Measurements from ENCODE around the gene PLCE1. TPM values are rescaled to one million over a fixed set of nuclear protein-coding genes. Genes with fewer than 3 reads are reported as not detected.

Gene PLCE1
- total RNA-seq, 1 experiment from 2014 or later: 0.50 TPM

DNA sequence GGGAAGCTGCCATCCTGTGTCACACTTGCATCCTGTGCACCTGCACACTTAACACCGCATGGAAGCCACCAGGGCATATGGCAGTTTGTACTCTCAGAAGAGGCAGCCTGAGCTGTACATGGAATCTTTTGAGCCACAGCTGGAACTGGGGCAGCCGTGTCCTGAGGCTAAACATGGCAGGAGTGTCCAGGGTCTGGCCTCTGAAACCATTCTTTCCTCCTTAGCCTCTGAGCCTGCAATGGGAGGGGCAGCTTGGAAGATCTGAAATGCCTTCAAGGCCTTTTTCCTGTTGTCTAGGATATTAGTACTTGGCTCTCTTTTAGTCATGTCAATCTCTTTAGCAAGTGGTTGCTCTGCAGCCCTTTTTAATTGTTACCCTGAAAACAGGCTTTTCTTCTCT, 16.4 kb downstream of the PLCE1 start:
- in situ Hi-C loops (cut with HindIII; ENCODE audit: low pct_unique_long_range_greater_than_20kb, low sequenced_read_pairs): no loop called here

GRCh38 chr10:94010886-94011285, 17.2 kb downstream of the PLCE1 start:
- in situ Hi-C loops (cut with HindIII; ENCODE audit: low pct_unique_long_range_greater_than_20kb, low sequenced_read_pairs): no loop called here
- DNase-seq (ENCODE audit: low read depth, low spot score): no peak

More for the DNA sequence above, 16.4 kb downstream of the PLCE1 start:
- DNase-seq (ENCODE audit: low read depth, low spot score): no peak

DNA sequence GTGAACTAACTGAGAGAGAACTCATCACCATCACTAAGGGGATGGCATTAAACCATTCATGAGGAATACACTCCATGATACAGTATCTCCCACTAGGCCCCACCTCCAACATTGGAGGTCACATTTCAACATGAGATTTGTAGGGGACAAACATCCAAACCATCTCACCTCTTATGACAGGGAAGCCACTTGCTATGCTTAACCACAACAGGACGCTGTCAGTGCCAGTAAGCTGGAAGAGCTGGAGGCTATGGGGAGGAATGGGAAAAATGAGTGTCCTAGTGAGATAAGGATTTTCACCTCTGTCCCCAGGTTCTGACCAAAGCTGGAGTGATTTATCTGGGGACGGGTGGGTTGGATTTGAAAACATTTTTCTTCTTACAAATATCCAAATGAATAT, 17.6 kb downstream of the PLCE1 start:
- in situ Hi-C loops (cut with HindIII; ENCODE audit: low pct_unique_long_range_greater_than_20kb, low sequenced_read_pairs): no loop called here
- DNase-seq (ENCODE audit: low read depth, low spot score): no peak

- in situ Hi-C loops (cut with HindIII; ENCODE audit: low pct_unique_long_range_greater_than_20kb, low sequenced_read_pairs): no loop called here
- no peak for DNase-seq (ENCODE audit: low read depth, low spot score)
Observed at GRCh38 chr10:94012834-94013233, 19.1 kb downstream of the PLCE1 start.

- no peak for DNase-seq (ENCODE audit: low read depth, low spot score)
- in situ Hi-C loops (cut with HindIII; ENCODE audit: low pct_unique_long_range_greater_than_20kb, low sequenced_read_pairs): no loop called here
Observed at GRCh38 chr10:94013331-94013760, 19.6 kb downstream of the PLCE1 start.

DNA sequence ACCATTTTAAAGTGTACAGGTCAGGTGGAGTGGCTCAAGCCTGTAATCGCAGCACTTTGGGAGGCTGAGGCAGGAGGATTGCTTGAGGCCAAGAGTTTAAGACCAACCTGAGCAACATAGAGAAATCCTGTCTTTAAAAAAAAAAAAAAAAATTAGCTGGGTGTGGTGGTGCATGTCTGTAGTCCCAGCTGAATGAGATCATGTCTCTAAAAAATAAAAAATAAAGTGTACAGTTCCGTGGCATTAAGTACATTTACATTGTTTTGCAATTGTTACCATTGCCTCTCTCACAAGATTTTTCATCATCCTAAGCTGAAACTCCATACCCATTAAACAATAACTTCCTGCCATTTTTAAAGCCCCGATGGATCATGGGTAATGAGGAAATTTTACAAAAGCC, 20.6 kb downstream of the PLCE1 start:
- DNase-seq (ENCODE audit: low read depth, low spot score): no peak
- in situ Hi-C loops (cut with HindIII; ENCODE audit: low pct_unique_long_range_greater_than_20kb, low sequenced_read_pairs): no loop called here

- DNase-seq (ENCODE audit: low read depth, low spot score): no peak
- in situ Hi-C loops (cut with HindIII; ENCODE audit: low pct_unique_long_range_greater_than_20kb, low sequenced_read_pairs): no loop called here
Observed at GRCh38 chr10:94016727-94017714, 23.3 kb downstream of the PLCE1 start.

- no peak for DNase-seq (ENCODE audit: low read depth, low spot score)
- in situ Hi-C loops (cut with HindIII; ENCODE audit: low pct_unique_long_range_greater_than_20kb, low sequenced_read_pairs): no loop called here
Observed at GRCh38 chr10:94018107-94018506, 24.4 kb downstream of the PLCE1 start.

DNA sequence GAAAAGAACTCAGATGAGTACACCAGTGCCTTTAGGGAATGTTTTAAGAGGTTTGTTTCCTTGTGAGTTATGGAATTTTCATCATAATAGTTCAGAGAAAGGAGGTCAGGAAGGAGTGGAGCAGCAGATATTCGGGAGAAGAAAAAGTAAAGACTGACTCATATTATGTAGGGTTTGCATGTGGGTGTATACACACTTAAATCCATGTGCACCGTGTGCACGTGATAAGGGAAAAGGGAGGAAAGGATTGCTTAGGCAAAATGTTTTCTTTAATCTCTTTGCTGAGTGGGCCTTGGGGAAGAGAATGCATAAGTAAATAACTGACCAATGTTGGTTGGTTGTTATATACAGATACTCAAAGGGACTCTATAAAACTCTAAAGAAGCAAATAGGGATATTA, 30.2 kb downstream of the PLCE1 start:
- in situ Hi-C loops (cut with HindIII; ENCODE audit: low pct_unique_long_range_greater_than_20kb, low sequenced_read_pairs): no loop called here
- no peak for DNase-seq (ENCODE audit: low read depth, low spot score)

GRCh38 chr10:94024407-94024806, 30.7 kb downstream of the PLCE1 start:
- DNase-seq (ENCODE audit: low read depth, low spot score): no peak
- in situ Hi-C loops (cut with HindIII; ENCODE audit: low pct_unique_long_range_greater_than_20kb, low sequenced_read_pairs): no loop called here

- no peak for DNase-seq (ENCODE audit: low read depth, low spot score)
- in situ Hi-C loops (cut with HindIII; ENCODE audit: low pct_unique_long_range_greater_than_20kb, low sequenced_read_pairs): no loop called here
Observed at GRCh38 chr10:94025806-94026205, 32.1 kb downstream of the PLCE1 start.

DNA sequence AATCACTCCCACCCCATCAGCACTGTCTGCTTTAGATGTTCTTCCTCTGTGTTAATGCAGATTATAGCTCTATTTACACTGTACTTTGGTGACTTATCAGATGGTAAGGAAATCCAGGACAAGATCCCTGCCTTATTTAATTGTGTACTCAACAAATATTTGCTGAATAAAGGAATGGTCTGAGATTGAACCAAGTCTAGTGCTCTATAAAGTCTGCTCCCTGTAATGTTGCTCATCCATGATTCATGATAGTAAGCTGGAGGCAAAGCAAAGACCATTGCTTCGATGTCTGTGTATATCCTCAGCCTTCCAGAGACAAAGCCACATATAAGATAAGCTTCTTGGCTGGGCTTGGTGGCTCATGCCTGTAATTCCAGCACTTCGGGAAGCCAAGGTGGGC, 33.5 kb downstream of the PLCE1 start:
- in situ Hi-C loops (cut with HindIII; ENCODE audit: low pct_unique_long_range_greater_than_20kb, low sequenced_read_pairs): no loop called here
- no peak for DNase-seq (ENCODE audit: low read depth, low spot score)

DNA sequence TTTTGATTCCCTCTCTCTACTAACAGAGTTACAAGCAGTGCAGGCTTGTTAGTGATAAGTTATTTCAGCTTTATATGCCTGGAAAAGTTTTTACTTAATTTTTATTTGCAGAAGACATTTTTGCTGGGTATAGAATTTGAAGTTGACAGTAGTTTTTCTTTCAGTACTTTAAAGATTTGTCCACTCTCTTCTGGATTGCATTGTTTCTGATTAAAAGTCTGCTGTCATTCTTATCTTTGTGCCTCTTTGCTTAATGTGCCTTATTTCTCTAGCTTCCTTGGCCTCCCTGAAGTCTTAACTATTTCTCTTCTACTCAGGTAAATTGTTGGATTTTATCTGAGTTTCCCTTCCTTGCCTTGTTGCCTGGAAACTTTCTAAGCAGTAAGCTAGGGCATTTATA, 36.2 kb downstream of the PLCE1 start:
- in situ Hi-C loops (cut with HindIII; ENCODE audit: low pct_unique_long_range_greater_than_20kb, low sequenced_read_pairs): no loop called here
- DNase-seq (ENCODE audit: low read depth, low spot score): no peak

DNA sequence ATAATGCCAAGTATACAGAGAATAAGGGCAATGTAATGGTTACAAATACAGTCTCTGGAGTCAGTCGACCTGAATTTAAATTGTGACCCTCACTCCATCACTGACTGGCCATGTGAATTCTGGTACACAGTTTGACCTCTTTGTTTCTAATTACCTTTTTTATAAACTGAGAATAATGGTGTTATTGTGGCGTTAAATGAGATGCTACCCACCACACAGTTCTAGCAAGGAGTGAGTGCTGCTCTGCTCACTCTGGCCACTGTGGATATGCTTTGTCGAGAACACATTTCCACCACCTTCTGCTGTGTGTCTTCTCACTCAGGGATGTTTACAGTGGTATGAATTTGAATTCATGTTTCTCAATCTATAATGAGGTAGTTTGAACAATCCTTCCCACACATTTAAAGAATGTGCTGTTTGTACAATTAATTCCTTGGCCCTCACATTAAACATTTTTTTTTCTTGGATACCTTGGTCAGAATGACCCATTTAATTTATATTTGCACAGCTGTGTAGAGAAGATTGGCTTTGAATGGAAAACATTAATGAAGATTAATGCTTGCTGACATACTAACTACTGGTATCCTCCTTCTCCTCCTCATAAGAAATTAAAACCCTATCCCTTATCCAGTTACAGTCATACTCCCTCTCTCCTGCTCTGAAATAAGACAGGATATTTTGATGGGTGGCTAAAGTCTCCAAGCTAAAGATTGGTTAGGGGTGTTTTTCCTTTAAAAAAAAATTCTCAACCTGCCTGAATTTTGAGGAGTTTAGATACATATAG, 42.4 kb downstream of the PLCE1 start:
- in situ Hi-C loops (cut with HindIII; ENCODE audit: low pct_unique_long_range_greater_than_20kb, low sequenced_read_pairs): no loop called here
- no peak for DNase-seq (ENCODE audit: low read depth, low spot score)

DNA sequence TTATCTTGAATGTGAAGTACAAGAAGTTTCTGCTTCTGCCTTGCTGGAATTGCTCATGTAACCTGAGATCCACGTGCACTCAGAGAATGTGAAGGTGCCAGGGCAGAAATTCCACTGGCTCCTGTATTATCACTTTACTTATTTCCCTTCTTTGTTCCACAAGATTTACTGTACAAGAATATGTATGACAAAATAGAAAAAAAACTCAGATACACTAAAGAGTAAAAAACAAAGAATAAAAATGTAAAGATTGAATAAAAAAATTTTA, 43.0 kb downstream of the PLCE1 start:
- DNase-seq (ENCODE audit: low read depth, low spot score): no peak

DNA sequence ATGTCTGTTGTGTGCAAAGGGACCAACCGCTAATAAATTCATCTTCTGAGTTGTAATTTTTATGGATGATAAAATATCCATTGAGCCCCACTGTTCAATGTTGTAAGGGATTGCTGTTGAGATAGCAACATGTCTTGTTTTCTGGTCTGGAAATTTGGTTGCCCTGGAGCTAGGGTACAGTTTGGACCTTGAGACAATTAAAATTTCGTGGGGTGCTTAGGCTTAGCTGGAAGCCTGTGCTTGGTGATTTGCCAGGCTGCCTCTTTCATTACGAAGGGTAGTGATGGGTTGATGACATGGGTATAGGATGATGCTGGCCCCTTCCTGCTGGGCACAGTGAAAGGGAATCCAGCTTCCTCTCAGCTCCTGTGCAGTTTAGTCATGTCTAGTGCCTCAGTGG, 43.6 kb downstream of the PLCE1 start:
- no peak for DNase-seq (ENCODE audit: low read depth, low spot score)
- in situ Hi-C loops (cut with HindIII; ENCODE audit: low pct_unique_long_range_greater_than_20kb, low sequenced_read_pairs): no loop called here

More for the DNA sequence above, 43.0 kb downstream of the PLCE1 start:
- in situ Hi-C loops (cut with HindIII; ENCODE audit: low pct_unique_long_range_greater_than_20kb, low sequenced_read_pairs): no loop called here

GRCh38 chr10:94038024-94038423, 44.3 kb downstream of the PLCE1 start:
- in situ Hi-C loops (cut with HindIII; ENCODE audit: low pct_unique_long_range_greater_than_20kb, low sequenced_read_pairs): no loop called here
- no peak for DNase-seq (ENCODE audit: low read depth, low spot score)

- DNase-seq (ENCODE audit: low read depth, low spot score): no peak
- in situ Hi-C loops (cut with HindIII; ENCODE audit: low pct_unique_long_range_greater_than_20kb, low sequenced_read_pairs): no loop called here
Observed at GRCh38 chr10:94041206-94041605, 47.5 kb downstream of the PLCE1 start.

Data from SK-MEL-5 (cell line).